ENCODE data around the gene DIAPH2.

The DIAPH2 gene

DNA sequence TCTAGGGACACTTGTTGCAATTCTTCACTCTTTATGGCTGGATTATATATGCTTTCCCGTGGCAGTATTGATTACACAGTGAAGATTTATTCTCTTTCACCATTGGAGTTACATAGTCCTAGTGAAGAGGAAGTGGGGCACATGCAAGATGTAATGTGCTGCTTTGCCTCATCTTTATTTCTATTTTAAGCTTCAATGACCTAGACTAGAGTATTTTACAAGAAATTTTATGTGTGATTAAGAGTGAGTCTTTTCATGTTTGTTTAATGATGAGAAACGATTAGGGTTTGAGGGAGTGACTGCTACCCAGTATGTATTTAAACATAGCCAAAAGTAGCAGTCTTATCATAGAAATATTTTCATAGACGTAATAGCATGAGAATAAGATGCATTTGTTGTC, 30.8 kb downstream of the DIAPH2 start:
- Histone ChIP-seq H3K79me2 (ENCODE audit: low read length) (no peaks in the 10 kb centered on the region; the same call in none of the 2 replicates), H3K4me2 (ENCODE audit: low read depth, low read length) (no peak overlapping the region), H3K4me3 (ENCODE audit: low read length) (no peak overlapping the region), H2AFZ (ENCODE audit: low read length) (no peak overlapping the region), H3K9me3 (replicated peaks; ENCODE audit: insufficient read depth, low read length) (no peaks in the 10 kb centered on the region), H4K20me1 (ENCODE audit: insufficient read depth, low read length) (no peaks in the 10 kb centered on the region), H3K9me2 (replicated peaks; ENCODE audit: insufficient read depth, low read length) (no peaks in the 10 kb centered on the region), H3K36me3 (replicated peaks; ENCODE audit: insufficient read depth, low read length) (no peaks in the 10 kb centered on the region), H3F3A (ENCODE audit: insufficient read depth, low read length) (no peaks in the 10 kb centered on the region), H3K27me3 (replicated peaks; ENCODE audit: insufficient read depth, low read length) (no peaks in the 10 kb centered on the region), H3K4me1 (ENCODE audit: low read length) (no peaks in the 10 kb centered on the region), H3K27ac (ENCODE audit: low read length) (no peak overlapping the region), H3K9ac (ENCODE audit: low read length) (no peak overlapping the region)
- no peak for DNase-seq
- TF ChIP-seq EZH2 (optimal IDR thresholded peaks at IDR 0.05; ENCODE audit: low read depth, low read length) (no peak), EZH2phosphoT487 (IDR thresholded peaks at IDR 0.05; ENCODE audit: low read length) (no peak)
- TF ChIP-seq, protein P1, sequence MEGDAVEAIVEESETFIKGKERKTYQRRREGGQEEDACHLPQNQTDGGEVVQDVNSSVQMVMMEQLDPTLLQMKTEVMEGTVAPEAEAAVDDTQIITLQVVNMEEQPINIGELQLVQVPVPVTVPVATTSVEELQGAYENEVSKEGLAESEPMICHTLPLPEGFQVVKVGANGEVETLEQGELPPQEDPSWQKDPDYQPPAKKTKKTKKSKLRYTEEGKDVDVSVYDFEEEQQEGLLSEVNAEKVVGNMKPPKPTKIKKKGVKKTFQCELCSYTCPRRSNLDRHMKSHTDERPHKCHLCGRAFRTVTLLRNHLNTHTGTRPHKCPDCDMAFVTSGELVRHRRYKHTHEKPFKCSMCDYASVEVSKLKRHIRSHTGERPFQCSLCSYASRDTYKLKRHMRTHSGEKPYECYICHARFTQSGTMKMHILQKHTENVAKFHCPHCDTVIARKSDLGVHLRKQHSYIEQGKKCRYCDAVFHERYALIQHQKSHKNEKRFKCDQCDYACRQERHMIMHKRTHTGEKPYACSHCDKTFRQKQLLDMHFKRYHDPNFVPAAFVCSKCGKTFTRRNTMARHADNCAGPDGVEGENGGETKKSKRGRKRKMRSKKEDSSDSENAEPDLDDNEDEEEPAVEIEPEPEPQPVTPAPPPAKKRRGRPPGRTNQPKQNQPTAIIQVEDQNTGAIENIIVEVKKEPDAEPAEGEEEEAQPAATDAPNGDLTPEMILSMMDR (IDR thresholded peaks at IDR 0.05; ENCODE audit: low read length): no peak

DNA sequence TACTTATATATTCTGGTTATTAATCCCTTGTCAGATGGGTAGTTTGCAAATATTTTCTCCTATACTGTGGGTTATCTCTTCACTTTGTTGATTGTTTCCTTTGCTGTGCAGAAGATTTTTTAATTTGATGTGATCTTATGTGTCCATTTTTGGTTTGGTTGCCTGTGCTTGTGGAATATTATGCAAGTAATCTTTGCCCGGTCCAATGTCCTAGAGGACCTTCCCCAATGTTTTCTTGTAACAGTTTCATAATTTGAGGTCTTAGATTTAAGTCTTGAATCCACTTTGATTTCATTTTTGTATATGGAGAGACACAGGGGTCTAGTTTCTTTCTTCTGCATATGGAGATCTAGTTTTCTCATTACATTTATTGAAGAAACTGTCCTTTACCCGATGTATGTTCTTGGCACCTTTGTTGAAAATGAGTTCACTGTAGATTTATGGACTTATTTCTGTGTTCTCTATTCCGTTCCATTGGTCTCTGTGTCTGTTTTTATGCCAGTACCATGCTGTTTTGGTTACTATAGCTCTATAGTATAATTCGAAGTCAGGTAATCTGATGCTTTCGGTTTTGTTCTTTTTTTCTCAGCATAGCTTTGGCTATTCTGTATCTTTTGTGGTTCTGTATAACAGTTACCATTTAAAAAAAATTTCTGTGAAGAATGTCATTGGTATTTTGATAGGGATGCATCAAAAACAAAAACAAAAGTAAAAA, 34.7 kb downstream of the DIAPH2 start:
- Histone ChIP-seq H3K4me3 (ENCODE audit: low read length) (no peak overlapping the region), H3K79me2 (ENCODE audit: low read length) (no peaks in the 10 kb centered on the region; the same call in 1 of the 2 replicates), H3K4me2 (ENCODE audit: low read depth, low read length) (no peak overlapping the region), H3K27me3 (replicated peaks; ENCODE audit: insufficient read depth, low read length) (no peaks in the 10 kb centered on the region), H2AFZ (ENCODE audit: low read length) (no peak overlapping the region), H3K9me3 (replicated peaks; ENCODE audit: insufficient read depth, low read length) (no peaks in the 10 kb centered on the region), H3K9ac (ENCODE audit: low read length) (no peak overlapping the region), H3F3A (ENCODE audit: insufficient read depth, low read length) (no peaks in the 10 kb centered on the region), H4K20me1 (ENCODE audit: insufficient read depth, low read length) (no peaks in the 10 kb centered on the region), H3K9me2 (replicated peaks; ENCODE audit: insufficient read depth, low read length) (no peaks in the 10 kb centered on the region), H3K4me1 (ENCODE audit: low read length) (peaks cover 3% of the 10 kb centered on the region; the same call in 1 of the 2 replicates), H3K36me3 (replicated peaks; ENCODE audit: insufficient read depth, low read length) (no peaks in the 10 kb centered on the region), H3K27ac (ENCODE audit: low read length) (no peak overlapping the region)
- DNase-seq: no peak
- TF ChIP-seq EZH2phosphoT487 (IDR thresholded peaks at IDR 0.05; ENCODE audit: low read length) (no peak), EZH2 (optimal IDR thresholded peaks at IDR 0.05; ENCODE audit: low read depth, low read length) (no peak)
- TF ChIP-seq, protein P1 (IDR thresholded peaks at IDR 0.05; ENCODE audit: low read length): no peak

DNA sequence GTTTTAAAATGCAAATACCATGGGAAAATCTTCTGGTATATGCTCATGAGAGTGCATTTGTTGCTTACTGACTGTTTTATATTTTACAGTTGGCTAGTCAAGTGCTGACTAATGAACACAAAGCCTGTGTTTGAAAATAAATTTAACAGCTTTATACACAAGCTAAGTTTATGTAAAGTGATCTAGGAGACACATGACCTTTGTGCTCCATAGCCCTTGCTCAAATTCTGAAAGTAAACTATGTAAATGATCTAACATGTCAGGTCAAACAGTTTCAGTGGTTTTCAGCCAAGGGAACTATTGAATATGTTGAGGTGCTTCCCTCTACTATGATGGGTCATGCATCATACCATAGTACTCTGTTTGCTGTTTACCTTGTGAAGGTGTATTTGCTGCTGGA, 36.7 kb downstream of the DIAPH2 start:
- H3K79me2 ChIP-seq (ENCODE audit: low read length): no peaks in the 10 kb centered on the region; the same call in 1 of the 2 replicates
- no peak overlapping the region for H3K4me3 ChIP-seq (ENCODE audit: low read length)
- H3K9ac ChIP-seq (ENCODE audit: low read length): no peak overlapping the region
- no peak overlapping the region; the same call in 1 of the 2 replicates for H3K4me2 ChIP-seq (ENCODE audit: low read depth, low read length)
- no peak overlapping the region for H2AFZ ChIP-seq (ENCODE audit: low read length)
- no peaks in the 10 kb centered on the region for H4K20me1 ChIP-seq (ENCODE audit: insufficient read depth, low read length)
- TF ChIP-seq, protein P1 (IDR thresholded peaks at IDR 0.05; ENCODE audit: low read length): no peak
- TF ChIP-seq EZH2phosphoT487 (IDR thresholded peaks at IDR 0.05; ENCODE audit: low read length): no peak
- no peak for TF ChIP-seq EZH2 (optimal IDR thresholded peaks at IDR 0.05; ENCODE audit: low read depth, low read length)
- no peaks in the 10 kb centered on the region for H3K9me2 ChIP-seq (replicated peaks; ENCODE audit: insufficient read depth, low read length)
- peaks cover 3% of the 10 kb centered on the region; the same call in 1 of the 2 replicates for H3K4me1 ChIP-seq (ENCODE audit: low read length)
- H3K27me3 ChIP-seq (replicated peaks; ENCODE audit: insufficient read depth, low read length): no peaks in the 10 kb centered on the region
- 0 out of 2 replicates have a peak overlapping the region, but pooled peaks have one; percentile 0 for H3K27ac ChIP-seq (ENCODE audit: low read length)
- H3K9me3 ChIP-seq (replicated peaks; ENCODE audit: insufficient read depth, low read length): no peaks in the 10 kb centered on the region
- no peaks in the 10 kb centered on the region for H3F3A ChIP-seq (ENCODE audit: insufficient read depth, low read length)
- H3K36me3 ChIP-seq (replicated peaks; ENCODE audit: insufficient read depth, low read length): no peaks in the 10 kb centered on the region
- peak; percentile 87 for DNase-seq
